Gastroesophageal sphincter (tissue), 3 donors: ENCODE data around the gene TADA2B.

ENCODE experiments used
- POLR2AphosphoS5 ChIP-seq: sonication (generic); formaldehyde crosslinking; IDR thresholded peaks from one replicate; pipeline ENCODE4 v1.6.1; 2017; ENCODE audit warnings: antibody characterized with exemption
- TF ChIP-seq, protein P1 (sequence below), 4 experiments: fragments of 200-600 bp in 2 of 4; fragments of 450-650 bp in 2 of 4; sonication (generic) in 1 of 4; IDR thresholded peaks; one replicate each; pipeline ENCODE4 v1.5.1; 2017 to 2019; ENCODE audit warnings: antibody characterized with exemption in 4 of 4, mild to moderate bottlenecking in 2 of 4, moderate library complexity in 2 of 4

- TF ChIP-seq, protein P1, sequence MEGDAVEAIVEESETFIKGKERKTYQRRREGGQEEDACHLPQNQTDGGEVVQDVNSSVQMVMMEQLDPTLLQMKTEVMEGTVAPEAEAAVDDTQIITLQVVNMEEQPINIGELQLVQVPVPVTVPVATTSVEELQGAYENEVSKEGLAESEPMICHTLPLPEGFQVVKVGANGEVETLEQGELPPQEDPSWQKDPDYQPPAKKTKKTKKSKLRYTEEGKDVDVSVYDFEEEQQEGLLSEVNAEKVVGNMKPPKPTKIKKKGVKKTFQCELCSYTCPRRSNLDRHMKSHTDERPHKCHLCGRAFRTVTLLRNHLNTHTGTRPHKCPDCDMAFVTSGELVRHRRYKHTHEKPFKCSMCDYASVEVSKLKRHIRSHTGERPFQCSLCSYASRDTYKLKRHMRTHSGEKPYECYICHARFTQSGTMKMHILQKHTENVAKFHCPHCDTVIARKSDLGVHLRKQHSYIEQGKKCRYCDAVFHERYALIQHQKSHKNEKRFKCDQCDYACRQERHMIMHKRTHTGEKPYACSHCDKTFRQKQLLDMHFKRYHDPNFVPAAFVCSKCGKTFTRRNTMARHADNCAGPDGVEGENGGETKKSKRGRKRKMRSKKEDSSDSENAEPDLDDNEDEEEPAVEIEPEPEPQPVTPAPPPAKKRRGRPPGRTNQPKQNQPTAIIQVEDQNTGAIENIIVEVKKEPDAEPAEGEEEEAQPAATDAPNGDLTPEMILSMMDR (IDR thresholded peaks at IDR 0.05) = no peak
- TF ChIP-seq POLR2AphosphoS5 = no peak
These were observed 48.9 kb downstream of the TADA2B start for GRCh38 chr4:7092026-7092425.
